ENCODE measurements around the gene TNFAIP3.
A peak's percentile ranks its signal among the peaks of the same experiment; 100 is the strongest.

Gene TNFAIP3

DNA sequence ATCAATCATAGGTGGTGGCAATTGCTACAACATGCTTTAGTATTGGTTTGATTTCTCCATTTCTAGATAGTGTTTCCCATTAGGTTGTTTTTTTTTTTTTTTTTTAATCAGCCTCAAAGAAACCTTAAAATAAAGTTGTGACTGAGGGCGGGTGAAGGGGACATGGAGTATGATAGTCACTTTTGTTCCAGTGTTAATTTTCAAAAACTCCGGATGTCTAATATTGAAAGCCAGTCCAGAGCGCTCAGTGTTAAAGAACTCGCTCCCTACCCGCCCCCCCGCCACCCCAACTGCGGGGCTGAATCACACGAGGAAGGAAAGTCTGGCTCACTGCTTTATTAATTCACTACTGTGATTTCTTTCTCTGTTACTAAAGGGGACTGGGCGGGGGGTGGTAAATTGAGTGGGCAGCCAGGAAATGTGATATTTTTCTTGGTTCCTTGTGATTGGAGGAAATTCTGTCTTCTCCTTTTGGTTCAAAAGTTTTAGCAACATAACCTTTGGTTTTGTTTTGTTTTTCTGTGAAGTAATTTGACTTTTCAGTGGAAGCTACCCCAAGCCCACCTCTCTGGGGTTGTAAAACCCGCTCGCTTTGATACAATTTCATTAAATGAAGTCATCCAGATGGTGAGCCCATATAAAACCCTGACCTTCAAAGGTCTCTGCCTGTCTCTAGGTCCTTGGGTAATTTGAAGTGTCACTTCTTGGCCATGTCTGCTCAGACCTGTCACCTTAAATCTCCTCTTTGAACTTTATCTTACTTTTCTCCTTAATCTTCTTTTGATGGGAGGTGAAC is 38.0 kb downstream of the TNFAIP3 start:
- no peak for DNase-seq

DNA sequence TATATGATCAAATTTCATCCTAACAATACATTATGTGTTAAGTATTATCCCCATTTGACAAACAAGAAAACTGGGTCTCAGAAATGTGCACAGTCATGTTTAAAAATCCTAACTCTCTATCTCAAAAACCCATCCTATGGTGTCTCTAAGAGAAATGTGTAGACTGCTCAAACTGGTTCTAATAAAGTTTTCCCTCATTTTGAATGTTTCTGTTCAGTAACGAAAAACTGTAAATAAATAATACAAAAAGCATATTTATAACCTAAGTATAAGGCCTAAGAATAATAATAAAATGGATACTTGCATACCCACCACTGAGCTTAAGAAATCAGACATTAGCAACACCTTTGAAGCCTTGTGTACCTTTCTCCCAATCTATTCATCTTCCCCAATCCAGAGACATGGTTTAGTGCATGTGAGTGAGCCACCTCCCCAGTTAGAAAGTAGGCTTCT is 39.0 kb downstream of the TNFAIP3 start:
- no peak for DNase-seq

DNA sequence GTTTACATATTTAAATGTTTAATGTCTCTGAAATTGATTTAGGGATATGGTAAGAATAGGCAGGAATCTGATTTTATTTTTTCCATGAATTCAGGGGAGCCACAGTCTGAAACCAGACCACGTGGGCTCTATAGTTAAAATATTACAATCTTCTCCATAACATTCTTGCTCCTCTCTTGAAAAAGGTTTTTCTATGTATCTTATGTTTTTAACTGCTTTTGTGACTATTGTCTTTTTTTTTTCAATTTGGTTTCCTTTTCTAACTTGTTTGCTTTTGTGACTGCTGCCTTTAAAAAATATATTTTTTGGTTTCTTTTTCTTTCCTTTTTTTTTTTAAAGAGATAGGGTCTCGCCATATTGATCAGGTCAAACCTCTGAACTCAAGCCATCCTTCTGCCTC is 40.1 kb downstream of the TNFAIP3 start:
- DNase-seq: no peak

DNA sequence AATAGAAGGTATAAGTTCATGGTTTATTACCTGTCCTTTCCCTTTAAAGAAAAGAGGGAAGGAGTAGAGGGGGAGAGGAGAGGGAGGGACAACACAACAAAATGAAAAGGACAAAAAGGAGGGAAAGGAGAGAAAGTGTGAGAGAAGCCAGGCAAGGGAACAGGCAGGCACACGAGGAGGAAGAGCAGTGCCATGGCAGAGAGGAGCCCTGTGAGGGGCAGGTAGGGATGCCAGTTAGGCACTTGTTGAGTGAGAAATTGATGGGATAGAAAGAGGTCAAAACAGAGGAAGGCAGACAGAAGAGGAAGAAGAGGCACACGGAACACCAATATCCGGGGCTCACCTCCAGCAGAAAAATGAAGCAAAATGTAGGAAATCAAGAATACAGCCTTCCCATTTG is 42.5 kb downstream of the TNFAIP3 start:
- DNase-seq: no peak

DNA sequence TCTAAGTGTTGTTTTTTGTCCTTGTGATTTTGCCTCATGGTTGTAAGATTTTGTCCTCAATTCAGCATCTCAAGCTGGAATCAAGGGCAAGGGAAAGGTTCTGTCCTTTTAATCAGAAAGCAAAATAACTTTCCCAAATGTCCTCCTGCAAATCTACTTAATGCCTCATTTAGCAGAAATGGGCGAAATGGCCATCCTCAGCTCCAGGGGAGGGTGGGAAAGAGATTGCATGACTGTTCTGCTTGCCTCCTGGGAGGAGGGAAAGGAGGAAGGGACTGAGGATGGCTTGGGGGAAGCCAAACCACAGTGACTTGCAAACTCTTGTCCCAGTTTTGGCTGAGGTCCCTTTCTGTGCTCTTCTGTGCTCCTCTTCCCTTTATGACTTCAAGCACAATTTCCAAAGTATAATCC is 43.4 kb downstream of the TNFAIP3 start:
- no peak for DNase-seq

DNA sequence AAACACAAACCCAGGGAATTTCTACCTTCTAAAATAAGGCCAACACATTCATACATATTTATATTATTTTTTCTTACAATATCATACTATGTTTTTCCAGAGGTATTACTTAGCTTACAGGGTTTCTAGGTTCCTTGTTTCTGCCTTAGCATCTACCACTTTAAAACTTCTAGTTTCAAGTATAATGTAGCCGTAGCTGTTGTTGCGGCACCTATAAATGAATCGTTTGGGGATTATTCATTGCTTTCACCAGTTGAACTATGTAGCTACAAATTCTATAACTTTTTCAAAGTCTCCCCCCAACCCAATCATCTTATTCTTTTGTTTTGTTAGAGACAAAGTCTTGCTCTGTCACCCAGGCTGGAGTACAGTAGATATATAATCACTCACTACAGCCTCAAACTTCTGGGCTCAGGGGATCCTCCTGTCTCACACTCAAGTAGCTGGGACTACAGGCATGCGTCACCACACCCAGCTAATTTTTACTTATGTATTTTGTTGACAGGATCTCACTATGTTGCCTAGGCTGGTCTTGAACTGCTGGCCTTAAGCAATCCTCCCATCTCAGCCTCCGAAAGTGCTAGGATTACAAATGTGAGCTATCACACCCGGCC is 43.9 kb downstream of the TNFAIP3 start:
- no peak for DNase-seq

DNA sequence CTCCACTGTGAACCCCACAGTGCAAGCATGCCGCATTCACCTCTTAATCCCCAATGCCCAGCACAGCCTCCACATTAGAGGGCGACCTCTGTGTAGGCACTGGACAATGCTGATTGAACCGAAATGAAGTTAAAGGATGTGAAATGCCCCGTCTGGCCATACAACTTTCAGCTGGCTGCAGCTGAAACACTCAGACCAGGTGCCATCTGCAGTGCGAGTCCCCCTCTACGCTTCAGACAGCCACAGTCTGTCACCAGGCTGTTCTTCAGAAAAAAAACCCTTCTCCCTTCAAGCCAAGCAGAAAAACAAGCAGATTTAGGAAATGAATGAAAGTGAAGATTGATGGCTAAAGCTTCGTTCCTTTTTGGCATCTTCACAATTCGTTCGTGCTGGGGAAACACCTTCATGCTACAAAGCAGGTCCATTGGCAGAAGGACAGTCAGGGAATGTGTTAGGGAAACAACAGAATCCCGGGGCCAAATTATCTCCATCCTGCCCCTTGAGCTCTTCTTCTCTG is 44.7 kb downstream of the TNFAIP3 start:
- DNase-seq: no peak

DNA sequence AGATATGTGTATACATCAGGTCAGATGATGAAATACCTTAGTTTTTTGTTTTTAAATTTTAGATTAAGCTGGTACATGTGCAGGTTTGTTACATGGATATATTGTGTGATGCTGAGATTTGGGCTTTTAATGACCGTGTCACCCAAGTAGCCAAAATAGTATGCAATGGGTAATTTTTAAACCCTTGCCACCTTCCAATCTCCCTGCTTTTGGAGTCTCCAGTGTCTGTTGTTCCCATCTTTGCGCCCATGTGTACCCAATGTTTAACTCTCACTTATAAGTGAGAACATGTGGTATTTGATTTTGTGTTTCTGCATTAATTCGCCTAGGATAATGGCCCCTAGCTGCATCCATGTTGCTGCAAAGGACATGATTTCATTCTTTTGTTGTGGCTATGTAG is 45.8 kb downstream of the TNFAIP3 start:
- no peak for DNase-seq

DNA sequence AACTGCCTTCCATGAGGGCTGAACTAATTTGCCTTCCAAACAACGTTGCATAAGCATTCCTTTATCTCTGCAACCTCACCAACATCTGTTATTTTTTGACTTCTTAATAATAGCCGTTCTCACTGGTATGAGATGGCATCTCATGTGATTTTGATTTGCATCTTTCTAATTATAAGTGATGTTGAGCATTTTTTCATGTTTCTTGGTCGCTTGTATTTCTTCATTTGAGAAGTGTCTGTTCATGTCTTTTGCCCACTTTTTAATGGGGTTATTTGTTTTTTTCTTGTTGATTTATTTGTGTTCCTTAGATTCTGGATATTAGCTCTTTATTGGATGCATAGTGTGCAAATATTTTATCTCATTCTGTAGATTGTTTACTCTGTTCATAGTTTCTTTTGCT is 46.4 kb downstream of the TNFAIP3 start:
- no peak for DNase-seq

DNA sequence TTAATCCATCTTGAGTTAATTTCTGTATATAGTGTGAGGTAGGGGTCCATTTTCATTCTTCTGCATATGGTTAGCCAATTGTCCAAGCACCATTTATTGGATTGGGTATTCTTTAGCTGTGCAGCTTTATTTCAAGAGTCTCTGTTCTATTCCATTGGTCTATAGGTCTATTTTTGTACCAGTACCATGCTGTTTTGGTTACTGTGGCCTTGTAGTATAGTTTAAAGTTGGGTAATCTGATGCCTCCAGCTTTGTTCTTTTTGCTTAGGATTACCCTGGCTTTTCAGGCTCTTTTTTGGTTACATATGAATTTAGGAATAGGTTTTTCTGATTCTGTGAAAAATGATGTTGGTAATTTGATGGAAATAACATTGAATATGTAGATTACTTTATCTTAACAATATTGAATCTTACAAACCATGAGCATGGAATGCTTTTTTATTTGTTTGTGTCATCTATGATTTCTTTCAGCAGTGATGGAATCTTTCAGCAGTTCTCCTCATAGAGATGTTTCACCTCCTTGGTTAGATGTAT is 47.0 kb downstream of the TNFAIP3 start:
- no peak for DNase-seq

DNA sequence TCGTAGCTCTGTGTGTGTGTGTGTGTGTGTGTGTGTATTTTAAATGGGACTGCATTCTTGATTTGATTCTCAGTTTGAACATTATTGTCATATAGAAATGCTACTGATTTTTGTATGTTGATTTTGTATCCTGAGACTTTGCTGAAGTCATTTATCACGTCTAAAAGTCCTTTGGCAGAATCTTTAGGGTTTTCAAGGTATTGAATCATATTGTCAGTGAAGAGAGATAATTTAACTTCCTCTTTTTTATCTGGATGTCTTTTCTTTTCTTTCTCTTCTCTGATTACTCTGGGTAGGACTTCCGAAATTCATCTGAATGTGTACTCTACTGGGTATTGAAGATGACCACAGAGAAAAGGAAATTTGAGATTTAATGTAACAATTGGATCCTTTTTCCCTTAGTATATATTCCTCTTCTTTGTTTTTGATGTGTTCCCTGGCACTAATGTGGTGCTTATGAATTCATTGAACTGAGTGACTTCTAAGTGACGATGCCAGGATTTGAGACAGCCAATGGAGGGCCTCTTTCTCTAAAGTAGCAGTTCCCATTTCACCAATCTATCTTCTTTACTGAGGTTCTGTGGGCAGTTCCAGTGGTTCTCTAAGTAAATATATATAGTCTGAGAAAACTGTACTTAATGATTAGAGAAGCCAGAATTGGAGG is 47.6 kb downstream of the TNFAIP3 start:
- DNase-seq: no peak

DNA sequence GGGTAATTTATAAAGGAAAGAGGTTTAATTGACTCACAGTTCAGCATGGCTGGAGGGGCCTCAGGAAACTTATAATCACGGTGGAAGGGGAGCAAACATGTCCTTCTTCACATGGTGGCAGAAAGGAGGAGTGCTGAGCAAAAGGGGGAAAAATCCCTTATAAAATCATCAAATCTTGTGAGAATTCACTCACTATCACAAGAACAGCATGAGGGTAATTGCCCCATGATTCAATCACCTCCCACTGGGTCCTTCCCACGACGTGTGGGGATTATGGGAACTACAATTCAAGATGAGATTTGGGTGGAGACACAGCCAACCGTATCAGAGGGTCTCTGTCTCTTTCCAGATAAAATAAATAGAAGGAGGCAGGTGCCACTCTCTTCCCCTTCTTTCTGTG is 48.7 kb downstream of the TNFAIP3 start:
- DNase-seq: no peak

DNA sequence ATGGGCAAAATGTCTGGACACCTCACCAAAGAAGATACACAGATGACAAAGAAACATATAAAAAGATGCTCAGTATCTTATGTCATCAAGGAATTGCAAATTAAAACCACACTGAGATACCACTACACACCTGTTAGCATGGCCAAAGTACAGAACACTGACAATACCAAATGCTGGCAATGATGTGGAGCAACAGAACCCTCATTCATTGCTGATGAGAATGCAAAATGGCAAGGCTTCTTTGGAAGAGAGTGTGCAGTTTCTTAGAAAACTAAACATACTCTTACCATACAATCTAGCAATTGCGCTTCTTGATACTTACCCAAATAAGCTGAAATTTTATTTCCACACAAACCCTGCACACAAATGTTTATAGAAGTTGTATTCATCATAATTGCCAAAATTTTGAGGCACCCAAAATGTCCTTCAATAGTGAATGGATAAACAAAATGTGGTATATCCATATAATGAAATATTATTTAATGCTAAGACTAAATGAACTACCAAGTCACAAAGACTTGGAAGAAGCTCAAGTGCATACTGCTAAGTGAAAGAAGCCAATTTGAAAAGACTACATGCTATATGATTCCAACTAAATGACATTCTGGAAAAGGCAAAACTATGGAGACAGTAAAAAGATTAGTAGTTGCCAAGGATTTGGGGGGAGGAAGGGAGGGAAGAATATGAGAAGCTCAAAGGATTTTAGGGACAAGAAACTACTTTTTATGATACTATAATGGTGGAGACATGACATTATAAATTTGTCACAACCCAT is 50.7 kb downstream of the TNFAIP3 start:
- DNase-seq: no peak

DNA sequence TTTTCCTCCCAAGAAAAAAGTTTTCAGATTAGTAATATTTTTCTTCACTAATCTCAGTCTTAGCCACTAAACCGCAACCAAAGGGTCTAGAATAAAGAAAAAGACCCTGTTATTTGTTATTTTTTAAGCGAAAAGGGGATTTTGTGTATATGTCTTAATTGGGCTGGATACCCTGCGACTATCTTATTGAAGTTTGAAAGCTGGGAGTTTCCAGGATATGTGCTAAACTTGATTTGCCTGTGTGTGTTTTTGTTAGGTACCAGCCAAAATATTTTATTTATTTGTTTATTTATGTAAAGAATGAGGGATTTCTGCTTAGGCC is 52.4 kb downstream of the TNFAIP3 start:
- DNase-seq: no peak

DNA sequence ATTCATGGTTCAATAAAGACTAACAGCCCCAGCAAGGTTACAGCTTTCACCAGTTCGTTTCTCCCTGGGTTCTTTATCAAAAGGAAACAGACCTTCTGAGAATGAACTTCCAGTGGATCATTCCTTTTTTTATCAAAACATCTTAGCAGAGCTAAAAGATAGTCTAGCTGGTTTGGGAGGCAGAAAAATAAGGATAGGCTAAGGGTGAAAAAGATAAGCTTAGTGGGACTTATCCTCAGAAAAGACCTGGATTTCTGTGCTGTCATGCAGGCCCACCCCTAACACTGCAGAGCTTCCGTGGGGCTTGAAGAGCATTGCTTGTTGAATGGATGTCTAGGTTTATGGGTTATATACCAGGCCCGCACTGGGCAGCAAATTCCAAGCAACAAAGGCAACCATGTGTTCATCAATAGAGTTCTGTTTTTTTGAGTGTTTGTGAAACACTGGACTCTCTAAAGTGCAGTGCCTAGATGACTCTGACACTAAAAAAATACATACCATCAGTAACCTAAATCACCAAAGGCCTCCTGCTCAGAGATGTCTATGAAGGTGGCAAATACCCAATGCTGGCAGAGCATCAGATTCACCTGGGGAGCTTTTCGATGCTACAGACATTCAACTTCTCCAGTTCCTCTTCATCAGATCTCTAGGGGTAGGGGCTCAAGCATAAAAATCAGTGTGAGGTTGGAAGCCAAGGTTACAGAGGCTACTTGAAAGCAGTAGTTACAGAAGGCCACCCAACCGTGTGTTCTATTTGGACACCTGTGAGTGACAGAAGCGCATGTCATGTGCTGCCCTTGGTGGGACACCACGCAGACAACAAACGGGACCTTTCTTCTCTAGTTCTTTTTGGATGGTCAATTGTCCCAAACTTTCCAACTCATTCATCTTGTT is 53.0 kb downstream of the TNFAIP3 start:
- no peak for DNase-seq

DNA sequence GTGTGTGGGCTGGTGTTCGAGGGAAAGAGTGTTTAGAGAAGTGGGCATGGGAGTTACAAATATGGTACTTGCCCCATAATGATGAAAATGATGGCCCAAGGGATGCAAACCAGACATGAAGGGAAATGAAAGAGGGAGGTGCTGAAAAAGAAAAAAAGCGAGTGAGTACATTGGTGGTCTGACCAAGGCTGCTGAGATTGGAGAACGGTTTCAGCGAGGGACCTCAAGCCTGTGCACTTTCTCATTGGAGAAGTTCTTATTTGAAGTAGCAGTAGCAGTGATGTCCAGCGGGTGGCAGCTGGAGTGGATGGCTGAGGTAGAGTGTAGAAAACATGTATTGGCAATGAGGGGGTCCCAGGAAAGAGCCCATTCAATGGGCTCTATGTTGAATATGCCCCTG is 54.8 kb downstream of the TNFAIP3 start:
- DNase-seq: peak; percentile 10

DNA sequence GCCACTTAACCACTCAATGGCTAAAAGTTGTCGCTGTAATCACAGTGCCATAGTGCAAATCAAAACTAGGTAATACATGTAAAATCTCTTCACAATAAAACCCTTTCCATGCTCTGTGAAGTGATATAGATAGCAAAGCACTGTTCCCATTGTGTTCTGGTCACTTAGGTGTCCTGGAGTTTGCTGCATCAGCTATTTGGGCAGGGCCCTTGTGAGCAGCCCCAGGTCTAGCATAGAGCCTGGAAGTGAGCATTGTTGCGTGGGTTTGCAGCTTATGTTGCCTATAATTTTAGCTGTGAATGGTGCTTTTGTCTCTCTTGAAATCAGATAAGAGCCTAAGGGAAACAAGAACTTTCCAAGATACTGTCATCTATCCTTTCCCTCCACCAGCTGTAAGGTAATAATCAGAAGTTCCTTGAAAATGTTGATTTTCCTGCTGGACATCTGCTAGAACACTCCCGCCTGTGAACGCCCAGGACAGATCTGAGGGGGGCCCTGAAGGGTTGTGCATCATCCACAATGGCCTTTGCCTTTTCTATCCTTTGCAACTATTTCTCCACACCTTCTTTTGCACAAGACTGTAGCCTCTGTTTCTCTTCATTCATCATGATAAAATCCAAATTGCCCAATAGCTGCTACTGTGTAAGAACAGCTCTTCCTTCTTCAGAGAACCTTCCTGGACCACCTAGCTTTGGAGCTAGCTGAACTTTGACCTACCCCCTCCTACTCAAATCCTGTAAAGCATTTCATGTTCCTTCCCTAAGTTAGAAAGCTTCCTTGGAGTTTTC is 57.0 kb downstream of the TNFAIP3 start:
- DNase-seq: no peak

DNA sequence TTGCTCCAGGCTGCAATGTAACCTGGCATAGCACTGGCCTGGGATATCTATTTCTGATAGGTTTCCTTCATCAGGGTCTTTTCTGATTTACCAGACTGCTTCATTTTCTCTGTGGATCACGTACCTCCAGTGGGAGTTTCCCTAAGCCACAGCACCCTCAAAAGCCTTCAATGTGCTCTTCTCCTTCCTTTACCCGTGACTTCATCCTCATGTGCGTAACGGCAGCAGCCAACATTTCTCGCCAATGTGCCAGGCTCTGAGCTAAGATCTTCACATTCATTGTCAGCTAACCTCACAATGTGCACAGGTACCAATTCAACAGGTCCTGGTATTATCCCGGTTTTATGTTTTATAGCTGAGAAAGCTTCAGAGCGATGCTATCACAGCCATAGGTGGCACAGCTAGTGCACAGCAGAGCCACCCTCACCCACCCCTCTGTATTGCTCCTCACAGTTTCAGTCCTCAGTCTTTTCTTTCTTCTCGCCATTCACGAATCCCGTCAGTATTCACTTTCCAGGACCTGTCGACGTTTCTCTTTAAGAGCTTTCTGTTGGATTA is 58.2 kb downstream of the TNFAIP3 start:
- DNase-seq: no peak

DNA sequence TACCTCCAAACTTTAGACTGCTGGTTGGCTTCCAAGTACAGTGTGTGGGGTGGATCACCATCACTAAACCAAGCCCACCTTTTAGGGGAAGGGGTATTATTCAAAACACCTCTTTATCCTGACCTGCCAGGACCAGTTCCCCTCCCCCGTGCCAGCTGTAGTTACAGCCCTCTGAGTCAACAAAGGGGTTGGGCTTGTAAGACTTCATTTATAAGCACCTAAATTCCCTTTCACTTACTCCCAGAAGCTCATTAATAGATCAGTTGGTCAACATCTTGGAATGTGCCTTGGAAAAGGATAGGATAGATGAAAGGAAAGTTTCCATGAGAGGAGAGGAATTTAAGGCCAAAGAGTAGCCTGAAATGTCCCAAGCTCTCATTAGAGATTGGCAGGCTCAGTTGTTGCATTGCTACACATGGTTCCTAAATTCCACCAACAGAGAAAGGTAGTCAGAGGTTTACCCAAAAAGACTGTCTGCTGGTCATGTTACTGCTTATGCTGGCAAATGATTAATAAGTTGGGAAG is 59.2 kb downstream of the TNFAIP3 start:
- peak; percentile 29 for DNase-seq

DNA sequence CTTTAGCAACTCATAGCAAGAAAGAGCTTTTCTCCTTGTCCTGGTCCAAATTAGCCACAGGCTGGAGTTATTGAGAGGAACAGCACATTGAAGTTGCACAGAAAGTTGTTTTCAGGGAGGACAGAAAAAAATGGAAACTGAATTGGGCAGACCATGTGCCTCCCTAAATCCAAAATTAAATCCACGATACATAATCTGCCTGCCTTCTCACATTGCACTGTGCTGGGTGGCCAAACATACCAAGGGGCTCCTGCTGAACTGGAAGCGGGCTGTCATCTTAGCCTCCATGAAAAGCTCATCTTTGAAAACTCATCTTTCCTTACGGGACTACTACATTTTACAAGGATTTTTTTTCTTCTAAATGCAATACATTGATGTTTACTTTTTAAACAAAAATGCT is 59.9 kb downstream of the TNFAIP3 start:
- DNase-seq: no peak

All from DMS53 (cell line).